ENCODE data around the gene ATP2B3.
A peak's percentile ranks its signal among the peaks of the same experiment; 100 is the strongest.

Gene ATP2B3

GRCh38 chrX:153592966-153593688, 75.7 kb downstream of the ATP2B3 start:
- peaks cover 8% of the 10 kb centered on the region for H3K36me3 ChIP-seq (ENCODE audit: insufficient read depth, low read length)

GRCh38 chrX:153593811-153594500, 76.5 kb downstream of the ATP2B3 start:
- Histone ChIP-seq H3K9me3 (ENCODE audit: low read length) (no peaks in the 10 kb centered on the region), H2AFZ (ENCODE audit: low read depth, low read length) (no peak overlapping the region), H3K4me1 (ENCODE audit: insufficient read depth, low read length) (no peaks in the 10 kb centered on the region), H3K27me3 (ENCODE audit: insufficient read depth, low read length) (no peaks in the 10 kb centered on the region), H3K36me3 (ENCODE audit: insufficient read depth, low read length) (peaks cover 8% of the 10 kb centered on the region), H3K4me3 (ENCODE audit: low read length) (no peak overlapping the region)

More at GRCh38 chrX:153592966-153593688, 75.7 kb downstream of the ATP2B3 start:
- Histone ChIP-seq H3K4me3 (ENCODE audit: low read length) (no peak overlapping the region), H3K4me1 (ENCODE audit: insufficient read depth, low read length) (no peaks in the 10 kb centered on the region), H2AFZ (ENCODE audit: low read depth, low read length) (no peak overlapping the region), H3K27me3 (ENCODE audit: insufficient read depth, low read length) (no peaks in the 10 kb centered on the region), H3K9me3 (ENCODE audit: low read length) (no peaks in the 10 kb centered on the region)

- peaks cover 5% of the 10 kb centered on the region for H3K36me3 ChIP-seq (ENCODE audit: insufficient read depth, low read length)
- peaks cover 5% of the 10 kb centered on the region for H3K4me1 ChIP-seq (ENCODE audit: insufficient read depth, low read length)
- no peak overlapping the region for H3K4me3 ChIP-seq (ENCODE audit: low read length)
- H2AFZ ChIP-seq (ENCODE audit: low read depth, low read length), result no peak overlapping the region
- H3K9me3 ChIP-seq (ENCODE audit: low read length), result no peaks in the 10 kb centered on the region
- no peaks in the 10 kb centered on the region for H3K27me3 ChIP-seq (ENCODE audit: insufficient read depth, low read length)
Measured at GRCh38 chrX:153595387-153595786, 77.9 kb downstream of the ATP2B3 start.

GRCh38 chrX:153595859-153596857, 78.7 kb downstream of the ATP2B3 start:
- no peak overlapping the region for H3K4me3 ChIP-seq (ENCODE audit: low read length)
- no peaks in the 10 kb centered on the region for H3K27me3 ChIP-seq (ENCODE audit: insufficient read depth, low read length)
- H2AFZ ChIP-seq (ENCODE audit: low read depth, low read length), result no peak overlapping the region
- H3K9me3 ChIP-seq (ENCODE audit: low read length), result no peaks in the 10 kb centered on the region
- H3K36me3 ChIP-seq (ENCODE audit: insufficient read depth, low read length), result peaks cover 5% of the 10 kb centered on the region
- peaks cover 5% of the 10 kb centered on the region for H3K4me1 ChIP-seq (ENCODE audit: insufficient read depth, low read length)

- no peaks in the 10 kb centered on the region for H3K9me3 ChIP-seq (ENCODE audit: low read length)
- peaks cover 5% of the 10 kb centered on the region for H3K4me1 ChIP-seq (ENCODE audit: insufficient read depth, low read length)
- H3K27me3 ChIP-seq (ENCODE audit: insufficient read depth, low read length), result no peaks in the 10 kb centered on the region
- peaks cover 5% of the 10 kb centered on the region for H3K36me3 ChIP-seq (ENCODE audit: insufficient read depth, low read length)
- no peak overlapping the region for H3K4me3 ChIP-seq (ENCODE audit: low read length)
- H2AFZ ChIP-seq (ENCODE audit: low read depth, low read length), result no peak overlapping the region
Measured at GRCh38 chrX:153596981-153597750, 79.7 kb downstream of the ATP2B3 start.

GRCh38 chrX:153598541-153599191, 81.2 kb downstream of the ATP2B3 start, which contains the start of gene CCNQ:
Gene CCNQ (minus strand): TSS chrX:153599139. CDS start chrX:153599073, 66 bp downstream.
- Histone ChIP-seq H2AFZ (ENCODE audit: low read depth, low read length) (no peak within 1 kb of the TSS), H3K4me1 (ENCODE audit: insufficient read depth, low read length) (peaks cover 5% of the 10 kb centered on the region), H3K4me3 (ENCODE audit: low read length) (peak within 1 kb of the TSS; percentile 84), H3K36me3 (ENCODE audit: insufficient read depth, low read length) (peaks cover 5% of the 10 kb centered on the region), H3K27me3 (ENCODE audit: insufficient read depth, low read length) (peaks cover 2% of the 10 kb centered on the region), H3K9me3 (ENCODE audit: low read length) (no peaks in the 10 kb centered on the region)

GRCh38 chrX:153599192-153600031, 82.0 kb downstream of the ATP2B3 start:
- peak overlapping the region; percentile 84 for H3K4me3 ChIP-seq (ENCODE audit: low read length)
- H3K27me3 ChIP-seq (ENCODE audit: insufficient read depth, low read length), result peaks cover 8% of the 10 kb centered on the region
- H3K9me3 ChIP-seq (ENCODE audit: low read length), result no peaks in the 10 kb centered on the region
- peaks cover 5% of the 10 kb centered on the region for H3K36me3 ChIP-seq (ENCODE audit: insufficient read depth, low read length)
- no peak overlapping the region for H2AFZ ChIP-seq (ENCODE audit: low read depth, low read length)
- peaks cover 5% of the 10 kb centered on the region for H3K4me1 ChIP-seq (ENCODE audit: insufficient read depth, low read length)

- Histone ChIP-seq H3K4me3 (ENCODE audit: low read length) (peak overlapping the region; percentile 84), H3K9me3 (ENCODE audit: low read length) (no peaks in the 10 kb centered on the region), H3K27me3 (ENCODE audit: insufficient read depth, low read length) (peaks cover 8% of the 10 kb centered on the region), H2AFZ (ENCODE audit: low read depth, low read length) (no peak overlapping the region), H3K4me1 (ENCODE audit: insufficient read depth, low read length) (peaks cover 5% of the 10 kb centered on the region), H3K36me3 (ENCODE audit: insufficient read depth, low read length) (no peaks in the 10 kb centered on the region)
Measured at GRCh38 chrX:153600032-153600373, 82.6 kb downstream of the ATP2B3 start.

GRCh38 chrX:153600921-153601320, 83.5 kb downstream of the ATP2B3 start:
- H3K9me3 ChIP-seq (ENCODE audit: low read length), result no peaks in the 10 kb centered on the region
- H3K36me3 ChIP-seq (ENCODE audit: insufficient read depth, low read length), result no peaks in the 10 kb centered on the region
- H3K4me3 ChIP-seq (ENCODE audit: low read length), result no peak overlapping the region
- H3K4me1 ChIP-seq (ENCODE audit: insufficient read depth, low read length), result peaks cover 5% of the 10 kb centered on the region
- H3K27me3 ChIP-seq (ENCODE audit: insufficient read depth, low read length), result peaks cover 11% of the 10 kb centered on the region
- no peak overlapping the region for H2AFZ ChIP-seq (ENCODE audit: low read depth, low read length)

GRCh38 chrX:153601511-153602110, 84.2 kb downstream of the ATP2B3 start:
- H2AFZ ChIP-seq (ENCODE audit: low read depth, low read length), result no peak overlapping the region
- no peak overlapping the region for H3K4me3 ChIP-seq (ENCODE audit: low read length)
- H3K36me3 ChIP-seq (ENCODE audit: insufficient read depth, low read length), result no peaks in the 10 kb centered on the region
- H3K9me3 ChIP-seq (ENCODE audit: low read length), result peaks cover 3% of the 10 kb centered on the region
- peaks cover 18% of the 10 kb centered on the region for H3K27me3 ChIP-seq (ENCODE audit: insufficient read depth, low read length)
- H3K4me1 ChIP-seq (ENCODE audit: insufficient read depth, low read length), result peaks cover 5% of the 10 kb centered on the region

- Histone ChIP-seq H3K4me3 (ENCODE audit: low read length) (no peak overlapping the region), H3K4me1 (ENCODE audit: insufficient read depth, low read length) (peaks cover 5% of the 10 kb centered on the region), H3K36me3 (ENCODE audit: insufficient read depth, low read length) (no peaks in the 10 kb centered on the region), H2AFZ (ENCODE audit: low read depth, low read length) (no peak overlapping the region), H3K27me3 (ENCODE audit: insufficient read depth, low read length) (peaks cover 22% of the 10 kb centered on the region), H3K9me3 (ENCODE audit: low read length) (peaks cover 3% of the 10 kb centered on the region)
Measured at GRCh38 chrX:153602601-153603000, 85.2 kb downstream of the ATP2B3 start.
